ES-I3 (cell line): ENCODE results near the gene TSPAN7.

Experiments
- H3K36me3 ChIP-seq: 2 replicates; pipeline ENCODE4 v1.6.1; 2013; ENCODE audit warnings: mild to moderate bottlenecking, low read length, control low read depth, moderate library complexity; ENCODE audit not compliant: insufficient read depth
- H3K4me1 ChIP-seq: 2 replicates; pipeline ENCODE4 v1.6.1; 2013; ENCODE audit warnings: mild to moderate bottlenecking, control low read depth, low read length; ENCODE audit not compliant: insufficient read depth
- H3K9ac ChIP-seq: 2 replicates; pipeline ENCODE4 v1.6.1; 2013; ENCODE audit warnings: low read depth, mild to moderate bottlenecking, low read length, moderate library complexity
- H3K9me3 ChIP-seq: 2 replicates; pipeline ENCODE4 v1.6.1; 2013; ENCODE audit warnings: mild to moderate bottlenecking, low read length, moderate library complexity; ENCODE audit not compliant: control insufficient read depth, insufficient read depth

TSPAN7 gene

DNA sequence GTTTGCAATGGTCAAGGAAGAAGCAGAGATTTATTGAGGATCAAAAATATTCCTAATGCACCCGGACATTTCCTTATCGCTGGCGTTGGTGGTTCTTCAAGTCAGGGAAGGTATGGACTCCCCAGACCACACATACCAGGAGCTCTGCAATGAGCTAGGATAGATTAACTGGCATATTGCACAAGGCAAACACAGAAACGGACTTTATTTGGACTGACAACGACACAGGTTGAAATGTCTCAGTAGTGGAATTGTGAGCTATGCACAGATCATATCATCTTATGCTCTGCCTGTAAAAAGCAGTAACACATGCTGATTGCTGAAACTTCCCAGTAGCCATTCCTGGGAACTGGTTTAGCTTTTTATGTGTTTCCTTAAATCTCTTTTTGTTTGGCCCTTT is 1.7 kb downstream of the TSPAN7 start:
- H3K36me3 ChIP-seq, result no peaks in the 10 kb centered on the region
- H3K4me1 ChIP-seq, result peaks cover 4% of the 10 kb centered on the region; the same call in 1 of the 2 replicates
- H3K9me3 ChIP-seq, result no peaks in the 10 kb centered on the region
- no peak overlapping the region for H3K9ac ChIP-seq

GRCh38 chrX:38570396-38570795 is 9.1 kb downstream of the TSPAN7 start:
- Histone ChIP-seq H3K9me3 (no peaks in the 10 kb centered on the region), H3K4me1 (peaks cover 11% of the 10 kb centered on the region; the same call in 1 of the 2 replicates), H3K9ac (no peak overlapping the region), H3K36me3 (no peaks in the 10 kb centered on the region)

DNA sequence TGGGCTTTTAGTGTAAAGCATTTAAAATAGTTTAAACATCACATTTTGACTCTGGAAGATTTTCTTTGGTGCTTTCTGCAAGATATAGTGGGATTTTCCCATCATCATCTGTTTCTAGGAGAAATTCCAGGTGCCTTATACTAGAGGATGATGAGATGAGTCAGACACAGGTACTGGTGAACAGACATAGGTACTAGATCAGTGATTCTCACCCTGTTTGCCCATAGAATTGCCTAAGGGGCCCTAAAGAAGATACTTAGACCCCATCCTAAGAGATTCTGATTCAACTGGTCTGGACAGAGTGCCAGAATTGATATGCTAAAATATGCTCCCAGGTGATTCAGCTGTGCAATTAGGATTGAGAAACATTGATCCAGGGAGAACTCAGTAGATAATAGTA is 9.7 kb downstream of the TSPAN7 start:
- H3K36me3 ChIP-seq, result no peaks in the 10 kb centered on the region
- H3K4me1 ChIP-seq, result peaks cover 11% of the 10 kb centered on the region; the same call in 1 of the 2 replicates
- H3K9ac ChIP-seq, result no peak overlapping the region
- no peaks in the 10 kb centered on the region for H3K9me3 ChIP-seq

- Histone ChIP-seq H3K9me3 (no peaks in the 10 kb centered on the region), H3K4me1 (0 out of 2 replicates have a peak, but pooled peaks cover 2% of the 10 kb centered on the region), H3K36me3 (no peaks in the 10 kb centered on the region), H3K9ac (no peak overlapping the region)
Observed at GRCh38 chrX:38574858-38575257, 13.5 kb downstream of the TSPAN7 start.

DNA sequence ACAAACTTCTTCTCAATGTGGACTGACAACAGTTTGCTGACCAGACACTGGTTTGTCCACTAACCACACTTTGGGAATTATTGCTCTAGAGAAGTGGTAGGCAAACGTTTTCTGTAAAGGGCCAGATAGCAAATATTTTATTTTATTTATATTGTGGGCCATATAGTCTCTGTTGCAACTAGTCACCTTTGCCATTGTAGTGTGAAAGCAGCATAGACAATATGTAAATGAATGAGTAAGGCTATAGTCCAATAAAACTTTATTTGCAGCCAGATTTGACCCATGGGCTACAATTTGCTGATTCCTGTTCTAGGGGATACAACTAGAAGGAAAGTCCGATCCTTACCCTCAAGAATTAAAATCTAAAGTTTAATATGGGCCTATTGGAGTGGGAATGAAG is 14.5 kb downstream of the TSPAN7 start:
- Histone ChIP-seq H3K4me1 (no peaks in the 10 kb centered on the region), H3K9me3 (no peaks in the 10 kb centered on the region), H3K36me3 (no peaks in the 10 kb centered on the region), H3K9ac (no peak overlapping the region)

DNA sequence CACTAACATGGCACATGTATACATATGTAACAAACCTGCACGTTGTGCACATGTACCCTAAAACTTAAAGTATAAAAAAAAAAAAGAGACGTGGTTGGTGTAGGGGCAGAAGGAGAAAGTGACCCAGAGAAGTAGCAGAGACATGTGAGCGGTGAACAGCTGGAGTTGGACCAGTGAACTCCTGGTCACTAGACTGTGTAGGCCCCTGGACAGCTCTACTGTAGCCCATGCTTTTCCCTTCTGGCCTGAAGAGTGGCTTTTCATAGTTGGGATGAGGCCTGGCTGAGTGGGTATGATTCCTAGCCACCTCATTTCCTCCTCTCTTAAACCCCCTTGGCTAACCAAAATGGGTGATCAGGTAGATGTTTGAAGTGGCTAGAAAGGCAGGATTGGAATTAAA is 16.4 kb downstream of the TSPAN7 start:
- H3K4me1 ChIP-seq, result no peaks in the 10 kb centered on the region
- no peak overlapping the region for H3K9ac ChIP-seq
- no peaks in the 10 kb centered on the region for H3K9me3 ChIP-seq
- H3K36me3 ChIP-seq, result no peaks in the 10 kb centered on the region

GRCh38 chrX:38578167-38578566 is 16.8 kb downstream of the TSPAN7 start:
- Histone ChIP-seq H3K9me3 (no peaks in the 10 kb centered on the region), H3K9ac (no peak overlapping the region), H3K4me1 (no peaks in the 10 kb centered on the region), H3K36me3 (no peaks in the 10 kb centered on the region)

DNA sequence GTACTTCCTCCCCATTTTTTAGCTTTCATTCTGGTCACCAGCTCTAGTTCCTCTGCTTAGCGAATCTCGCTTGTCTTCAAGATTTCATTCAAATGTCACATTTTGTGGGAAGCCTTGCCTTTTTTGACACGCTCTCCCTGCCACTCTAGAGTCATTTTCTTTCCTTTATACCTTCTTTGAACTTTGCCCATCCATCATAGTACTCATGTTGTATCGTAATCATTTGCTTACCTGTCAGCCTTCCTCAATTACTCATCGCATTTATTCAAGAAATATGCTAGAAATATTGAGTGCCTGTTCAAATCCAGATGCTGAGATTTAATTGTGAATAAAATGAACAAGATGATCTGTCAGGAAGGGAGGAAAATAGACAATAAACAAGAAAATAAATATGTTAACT is 21.8 kb downstream of the TSPAN7 start:
- no peaks in the 10 kb centered on the region for H3K4me1 ChIP-seq
- H3K36me3 ChIP-seq, result no peaks in the 10 kb centered on the region
- no peaks in the 10 kb centered on the region for H3K9me3 ChIP-seq
- H3K9ac ChIP-seq, result no peak overlapping the region

DNA sequence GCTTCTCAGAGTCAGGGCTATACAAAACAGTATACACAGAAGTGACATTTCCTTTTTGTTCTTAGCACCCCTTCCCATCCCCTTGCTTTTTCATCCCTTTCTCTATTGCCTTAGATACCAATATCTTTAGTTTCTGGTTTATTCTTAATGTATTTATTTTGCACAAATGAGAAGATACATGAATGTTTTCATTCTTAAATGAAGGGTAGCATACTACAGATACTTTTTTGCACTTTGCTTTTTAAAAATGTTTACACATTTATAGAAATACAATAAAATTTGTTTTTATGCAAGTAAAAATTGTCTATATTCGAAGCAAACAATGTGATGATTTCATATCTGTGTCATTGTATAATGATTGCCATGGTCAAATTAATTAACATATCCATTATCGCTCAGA is 33.1 kb downstream of the TSPAN7 start:
- H3K9ac ChIP-seq, result no peak overlapping the region
- no peaks in the 10 kb centered on the region for H3K36me3 ChIP-seq
- no peaks in the 10 kb centered on the region for H3K4me1 ChIP-seq
- no peaks in the 10 kb centered on the region for H3K9me3 ChIP-seq

GRCh38 chrX:38595801-38596200 is 34.5 kb downstream of the TSPAN7 start:
- Histone ChIP-seq H3K4me1 (no peaks in the 10 kb centered on the region), H3K36me3 (no peaks in the 10 kb centered on the region), H3K9ac (no peak overlapping the region), H3K9me3 (no peaks in the 10 kb centered on the region)

DNA sequence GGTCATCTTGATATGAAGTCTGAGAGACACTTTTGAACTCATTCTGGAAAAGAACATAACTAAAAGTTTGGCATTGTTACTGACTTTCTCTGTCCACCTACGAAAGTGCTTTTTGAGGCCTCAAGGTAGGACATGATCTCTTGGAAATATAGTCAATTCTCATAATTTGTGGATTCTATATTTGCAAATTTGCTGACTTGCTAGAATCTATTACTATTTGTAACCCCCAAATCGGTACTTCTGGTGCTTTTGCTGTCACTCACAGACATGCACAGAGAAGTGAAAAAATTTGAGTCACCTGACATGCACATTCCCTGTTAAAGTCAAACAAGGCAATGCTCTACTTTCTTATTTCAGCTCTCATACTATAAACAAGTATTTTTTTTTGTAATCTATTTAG is 35.6 kb downstream of the TSPAN7 start:
- no peaks in the 10 kb centered on the region for H3K36me3 ChIP-seq
- no peaks in the 10 kb centered on the region for H3K4me1 ChIP-seq
- H3K9ac ChIP-seq, result no peak overlapping the region
- no peaks in the 10 kb centered on the region for H3K9me3 ChIP-seq

DNA sequence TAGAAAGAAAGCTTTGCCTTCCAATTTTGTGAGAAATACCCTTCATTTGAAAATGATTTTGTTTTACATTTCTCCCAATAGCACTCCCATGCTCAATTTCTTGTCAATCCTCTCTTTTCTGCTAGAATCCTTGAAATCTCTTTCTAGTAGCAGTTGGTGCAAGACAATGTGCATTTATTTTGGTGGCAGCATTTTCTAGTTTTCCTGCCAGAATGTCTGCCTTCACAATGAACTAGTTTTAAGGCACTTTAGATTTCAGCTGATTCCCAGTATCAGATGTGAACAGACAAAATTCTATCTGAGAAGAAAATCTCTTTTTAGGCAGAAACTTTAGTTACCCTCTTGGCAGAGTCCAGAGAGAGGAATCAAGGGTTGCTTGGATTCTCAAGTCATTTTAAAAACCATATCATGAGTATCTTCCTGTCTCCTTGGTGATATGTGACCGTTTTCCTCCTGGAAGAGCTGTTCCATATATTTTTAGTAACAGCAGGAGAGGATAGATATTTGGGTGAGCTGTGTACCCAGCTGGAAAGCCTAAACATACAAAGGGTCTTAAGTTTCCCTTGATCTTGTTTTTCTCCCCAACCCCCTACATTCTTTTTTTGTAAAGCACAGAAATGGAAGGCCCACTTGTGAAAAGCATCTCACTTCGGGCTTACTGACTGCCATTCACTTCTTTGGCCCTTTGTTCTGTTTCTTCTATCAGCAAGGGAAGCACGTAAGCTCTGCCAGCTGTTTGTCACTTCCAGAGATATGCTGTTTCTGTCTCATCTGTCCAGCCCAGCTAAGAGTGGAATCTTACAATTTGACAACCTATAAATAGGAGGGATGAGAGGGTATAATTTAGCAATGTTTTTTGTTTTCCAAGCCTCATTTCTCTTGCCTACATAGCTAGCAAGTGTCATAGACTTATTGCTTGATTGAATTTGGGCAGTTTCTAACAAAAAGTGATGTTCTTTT is 38.7 kb downstream of the TSPAN7 start:
- H3K9ac ChIP-seq, result no peak overlapping the region
- no peaks in the 10 kb centered on the region for H3K4me1 ChIP-seq
- no peaks in the 10 kb centered on the region for H3K9me3 ChIP-seq

GRCh38 chrX:38601866-38602265 is 40.5 kb downstream of the TSPAN7 start:
- no peak overlapping the region for H3K9ac ChIP-seq
- H3K4me1 ChIP-seq, result no peaks in the 10 kb centered on the region
- no peaks in the 10 kb centered on the region for H3K36me3 ChIP-seq
- no peaks in the 10 kb centered on the region for H3K9me3 ChIP-seq

More for the DNA sequence above, 38.7 kb downstream of the TSPAN7 start:
- no peaks in the 10 kb centered on the region for H3K36me3 ChIP-seq

DNA sequence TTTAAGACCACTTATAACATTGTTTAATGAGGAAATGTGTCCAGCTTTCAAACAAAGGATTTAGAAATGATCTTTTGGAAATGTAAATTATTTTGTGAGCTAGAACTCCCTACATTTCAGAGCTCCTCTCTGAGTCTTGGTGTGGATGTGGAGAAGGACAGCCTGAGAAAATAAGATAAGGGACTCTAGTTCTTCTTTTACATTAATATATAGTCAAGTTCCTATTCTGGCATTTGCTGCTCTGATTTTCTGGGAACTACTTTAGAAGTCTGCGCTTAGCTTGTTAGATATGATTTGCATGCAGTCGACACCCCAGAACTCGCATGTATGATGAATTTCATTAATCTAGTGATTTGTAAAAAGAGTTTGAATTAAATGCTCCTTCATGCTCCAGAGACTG is 45.5 kb downstream of the TSPAN7 start:
- H3K4me1 ChIP-seq, result 0 out of 2 replicates have a peak, but pooled peaks cover 10% of the 10 kb centered on the region
- H3K9ac ChIP-seq, result no peak overlapping the region
- H3K9me3 ChIP-seq, result no peaks in the 10 kb centered on the region
- no peaks in the 10 kb centered on the region for H3K36me3 ChIP-seq

DNA sequence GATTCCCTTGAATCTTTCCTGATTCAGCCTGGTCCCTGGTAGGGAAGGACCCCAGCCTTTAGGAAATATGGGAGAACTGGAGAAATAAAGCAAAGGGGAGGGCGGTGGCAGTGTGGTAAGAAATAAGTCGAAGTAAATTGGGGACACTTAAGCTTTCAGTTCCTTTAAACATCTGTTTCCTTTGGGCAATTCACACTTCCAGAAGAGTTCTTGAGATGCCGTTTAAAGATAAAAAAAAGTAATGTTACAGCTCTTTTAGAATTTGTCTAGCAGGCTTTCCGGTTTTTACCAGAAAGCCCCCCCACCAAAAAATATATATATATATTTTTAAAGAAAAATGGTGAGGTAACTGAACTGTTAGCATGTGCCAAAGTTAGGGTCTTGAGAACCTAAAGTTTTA is 46.6 kb downstream of the TSPAN7 start:
- Histone ChIP-seq H3K9ac (no peak overlapping the region), H3K4me1 (0 out of 2 replicates have a peak, but pooled peaks cover 10% of the 10 kb centered on the region), H3K9me3 (no peaks in the 10 kb centered on the region), H3K36me3 (no peaks in the 10 kb centered on the region)
